Measurements from ENCODE around the gene TMTC1.

DNA sequence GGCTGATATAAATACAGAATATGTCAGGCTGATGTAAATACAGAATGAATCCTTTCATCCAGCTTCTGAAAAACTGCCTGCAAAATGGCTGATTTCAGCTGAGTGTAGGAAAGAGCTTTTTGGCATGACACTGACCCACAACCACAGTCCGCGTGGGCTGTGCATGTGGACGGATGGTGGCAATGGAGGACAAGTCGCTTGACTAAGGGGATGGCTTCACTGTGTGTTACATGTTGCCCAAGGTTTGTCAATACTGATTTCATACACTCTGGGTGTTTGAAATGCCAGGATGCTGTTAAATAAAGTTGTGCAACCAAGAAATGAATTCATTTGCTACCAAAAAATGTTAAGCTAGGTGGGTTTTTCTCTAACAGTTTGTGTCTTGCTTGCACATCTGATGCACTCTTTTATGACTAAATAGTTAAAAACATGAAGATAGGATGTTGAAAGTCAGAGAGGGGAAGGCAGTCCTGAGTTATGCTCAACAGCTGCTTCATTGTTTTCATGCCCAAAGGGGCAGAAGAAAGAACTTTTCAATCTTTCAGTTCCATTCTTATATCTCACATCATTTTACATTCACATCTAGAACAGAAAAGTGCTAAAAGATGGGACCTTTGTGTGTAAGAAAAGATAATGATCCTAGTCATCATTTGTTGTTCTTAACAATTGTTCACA lies 249.8 kb downstream of the TMTC1 start:
- TF ChIP-seq, protein P1, sequence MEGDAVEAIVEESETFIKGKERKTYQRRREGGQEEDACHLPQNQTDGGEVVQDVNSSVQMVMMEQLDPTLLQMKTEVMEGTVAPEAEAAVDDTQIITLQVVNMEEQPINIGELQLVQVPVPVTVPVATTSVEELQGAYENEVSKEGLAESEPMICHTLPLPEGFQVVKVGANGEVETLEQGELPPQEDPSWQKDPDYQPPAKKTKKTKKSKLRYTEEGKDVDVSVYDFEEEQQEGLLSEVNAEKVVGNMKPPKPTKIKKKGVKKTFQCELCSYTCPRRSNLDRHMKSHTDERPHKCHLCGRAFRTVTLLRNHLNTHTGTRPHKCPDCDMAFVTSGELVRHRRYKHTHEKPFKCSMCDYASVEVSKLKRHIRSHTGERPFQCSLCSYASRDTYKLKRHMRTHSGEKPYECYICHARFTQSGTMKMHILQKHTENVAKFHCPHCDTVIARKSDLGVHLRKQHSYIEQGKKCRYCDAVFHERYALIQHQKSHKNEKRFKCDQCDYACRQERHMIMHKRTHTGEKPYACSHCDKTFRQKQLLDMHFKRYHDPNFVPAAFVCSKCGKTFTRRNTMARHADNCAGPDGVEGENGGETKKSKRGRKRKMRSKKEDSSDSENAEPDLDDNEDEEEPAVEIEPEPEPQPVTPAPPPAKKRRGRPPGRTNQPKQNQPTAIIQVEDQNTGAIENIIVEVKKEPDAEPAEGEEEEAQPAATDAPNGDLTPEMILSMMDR (IDR thresholded peaks at IDR 0.05) = no peak
- no peak for TF ChIP-seq POLR2A (IDR thresholded peaks at IDR 0.05)
